Measurements from ENCODE around the gene SETX. TPM values are rescaled to one million over a fixed set of nuclear protein-coding genes. Genes with fewer than 3 reads are reported as not detected.
A peak's percentile ranks its signal among the peaks of the same experiment; 100 is the strongest.

SETX gene
- total and polyA plus RNA-seq, 12 donors = 16.9 to 35.1 (median 27.4) TPM

- Histone ChIP-seq H3K9me3 (no peaks in the 10 kb centered on the region), H3K36me3 (peaks cover 0 to 100% (median 42%) of the 10 kb centered on the region in 9 donors), H3K4me1 (peaks cover 0 to 20% (median 18%) of the 10 kb centered on the region in 9 donors), H3K27me3 (no peaks in the 10 kb centered on the region), H3K27ac (peak overlapping the region in 5 of 10 donors; percentile 13 to 52 (median 23)), H3K4me3 (no peak overlapping the region)
- ATAC-seq (peak in 1 of 8 donors; percentile 39), DNase-seq (no peak)
- intact Hi-C loops (cut with DNase I) = loop anchor here in 1 of 10 donors (10.0 kb wide), 1 partner anchor 1154 kb away; no protein-coding TSS in a partner anchor
- 57 to 60% methylated on average over 2 of the region's 2 CpGs for WGBS, 2 donors
- no peak for TF ChIP-seq CTCF (IDR thresholded peaks at IDR 0.05)
Measured at GRCh38 chr9:132288966-132289365, 65.8 kb downstream of the SETX start.

- H3K36me3 ChIP-seq = peaks cover 0 to 100% (median 46%) of the 10 kb centered on the region in 9 donors
- H3K27ac ChIP-seq = peak overlapping the region in 5 of 10 donors; percentile 13 to 52 (median 22)
- peak in 2 of 8 donors; percentile 21 to 28 for ATAC-seq
- no peak for TF ChIP-seq CTCF (IDR thresholded peaks at IDR 0.05)
- no peaks in the 10 kb centered on the region for H3K9me3 ChIP-seq
- H3K27me3 ChIP-seq = no peaks in the 10 kb centered on the region
- intact Hi-C loops (cut with DNase I) = loop anchor here in 1 of 10 donors (10.0 kb wide), 1 partner anchor 1154 kb away; no protein-coding TSS in a partner anchor
- no peak overlapping the region for H3K4me3 ChIP-seq
- peaks cover 0 to 20% (median 18%) of the 10 kb centered on the region in 9 donors for H3K4me1 ChIP-seq
- 0 to 4% methylated on average over 1 of the region's 1 CpG for WGBS, 2 donors
- no peak for DNase-seq
Measured at GRCh38 chr9:132288361-132288760, 66.4 kb downstream of the SETX start.

GRCh38 chr9:132287256-132287760 lies 67.5 kb downstream of the SETX start:
- peaks cover 0 to 20% (median 18%) of the 10 kb centered on the region in 9 donors for H3K4me1 ChIP-seq
- DNase-seq (no peak), ATAC-seq (no peak)
- TF ChIP-seq CTCF (IDR thresholded peaks at IDR 0.05) = no peak
- 78 to 83% methylated on average over 3 of the region's 3 CpGs for WGBS, 2 donors
- H3K27me3 ChIP-seq = no peaks in the 10 kb centered on the region
- no peak overlapping the region for H3K27ac ChIP-seq
- H3K36me3 ChIP-seq = peaks cover 0 to 100% (median 50%) of the 10 kb centered on the region in 9 donors
- H3K4me3 ChIP-seq = no peak overlapping the region
- intact Hi-C loops (cut with DNase I) = loop anchor here in 1 of 10 donors (10.0 kb wide), 1 partner anchor 1153 kb away; no protein-coding TSS in a partner anchor
- H3K9me3 ChIP-seq = no peaks in the 10 kb centered on the region

- no peak overlapping the region for H3K27ac ChIP-seq
Measured at GRCh38 chr9:132283863-132284262, 70.9 kb downstream of the SETX start.

More at GRCh38 chr9:132283863-132284262, 70.9 kb downstream of the SETX start:
- 78 to 82% methylated on average over 7 of the region's 7 CpGs for WGBS, 2 donors
- intact Hi-C loops (cut with DNase I) = loop anchor here in 2 of 10 donors (5.0 to 10.0 kb wide), 2 partner anchors 108 to 1149 kb away; no protein-coding TSS in a partner anchor
- DNase-seq = no peak
- H3K27me3 ChIP-seq = no peaks in the 10 kb centered on the region
- no peak for TF ChIP-seq CTCF (IDR thresholded peaks at IDR 0.05)
- no peak overlapping the region for H3K4me3 ChIP-seq
- H3K9me3 ChIP-seq = no peaks in the 10 kb centered on the region
- peaks cover 0 to 11% (median 10%) of the 10 kb centered on the region in 9 donors for H3K4me1 ChIP-seq
- H3K36me3 ChIP-seq = peaks cover 0 to 100% (median 80%) of the 10 kb centered on the region in 9 donors
- no peak for ATAC-seq
